ENCODE results near the gene PLEKHO2.

PLEKHO2 gene

DNA sequence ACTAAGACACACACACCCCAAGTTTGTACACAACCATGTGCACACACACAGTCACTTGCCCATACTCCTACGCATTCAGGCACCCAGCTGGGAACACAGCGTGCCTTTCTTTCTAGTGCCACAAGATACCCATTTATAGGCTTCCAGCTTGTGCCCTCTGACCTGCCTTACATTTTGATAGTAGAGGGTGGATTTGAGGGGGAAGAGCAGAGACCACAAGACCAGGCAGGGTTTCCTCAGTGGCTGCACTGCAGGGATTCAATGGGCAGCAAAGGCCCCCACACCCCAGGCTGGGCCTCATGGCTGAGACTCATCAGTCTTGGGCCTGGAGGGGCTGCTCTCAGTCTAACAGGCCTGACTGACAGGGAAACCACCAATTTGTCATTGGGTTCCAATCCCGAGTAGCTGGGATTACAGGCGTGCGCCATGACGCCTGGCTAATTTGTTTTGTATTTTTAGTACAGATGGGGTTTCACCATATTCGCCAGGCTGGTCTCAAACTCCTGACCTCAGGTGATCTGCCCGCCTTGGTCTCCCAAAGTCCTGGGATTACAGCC is 51.2 kb downstream of the PLEKHO2 start:
- DNase-seq (peak; percentile 69), ATAC-seq (peak; percentile 21)

DNA sequence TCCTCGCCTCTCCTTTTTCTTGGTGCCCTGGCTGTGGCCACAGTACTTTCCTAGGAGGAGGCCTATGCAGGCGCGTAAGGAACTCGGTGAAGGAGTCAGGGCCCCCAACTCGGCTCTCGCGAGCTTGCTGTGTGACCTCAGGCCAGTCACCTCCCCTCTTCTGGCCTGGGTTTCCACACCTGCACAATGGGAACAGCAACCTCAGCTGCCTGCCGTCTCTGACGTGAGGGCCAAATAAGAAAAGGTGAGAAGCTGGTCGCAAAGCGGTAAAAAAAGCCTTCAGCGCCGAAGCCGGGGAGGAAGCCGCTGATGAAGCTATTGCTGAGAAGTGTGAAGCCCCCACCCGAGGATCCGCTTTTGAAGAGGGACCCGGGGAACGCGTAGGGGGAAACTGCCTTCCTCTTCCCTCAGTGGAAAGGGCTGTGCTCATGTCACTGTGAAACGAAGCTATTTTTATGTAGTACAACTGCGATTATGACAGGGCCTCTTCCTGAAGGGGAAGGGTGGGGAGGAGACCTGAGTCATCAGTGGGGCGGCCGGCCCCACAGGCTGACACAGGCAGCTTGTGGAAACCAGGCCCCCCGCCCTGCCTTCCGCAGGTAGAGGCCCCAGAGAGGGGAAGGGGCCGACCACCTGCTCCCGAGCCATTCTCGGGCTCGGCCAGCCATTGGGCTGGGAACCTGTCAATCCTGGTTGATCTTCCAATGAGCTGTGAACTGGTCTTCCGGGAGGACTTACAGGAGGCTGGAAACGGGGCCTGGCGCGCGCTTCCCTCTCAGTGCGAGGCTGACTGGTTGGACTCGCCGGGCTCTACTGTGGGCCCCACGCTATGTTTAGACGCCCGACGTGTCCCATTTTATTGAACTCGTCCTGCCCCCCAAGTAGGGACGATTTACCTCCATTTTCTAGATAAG is 52.0 kb downstream of the PLEKHO2 start:
- peak; percentile 98 for DNase-seq
- ATAC-seq, result peak; percentile 88

DNA sequence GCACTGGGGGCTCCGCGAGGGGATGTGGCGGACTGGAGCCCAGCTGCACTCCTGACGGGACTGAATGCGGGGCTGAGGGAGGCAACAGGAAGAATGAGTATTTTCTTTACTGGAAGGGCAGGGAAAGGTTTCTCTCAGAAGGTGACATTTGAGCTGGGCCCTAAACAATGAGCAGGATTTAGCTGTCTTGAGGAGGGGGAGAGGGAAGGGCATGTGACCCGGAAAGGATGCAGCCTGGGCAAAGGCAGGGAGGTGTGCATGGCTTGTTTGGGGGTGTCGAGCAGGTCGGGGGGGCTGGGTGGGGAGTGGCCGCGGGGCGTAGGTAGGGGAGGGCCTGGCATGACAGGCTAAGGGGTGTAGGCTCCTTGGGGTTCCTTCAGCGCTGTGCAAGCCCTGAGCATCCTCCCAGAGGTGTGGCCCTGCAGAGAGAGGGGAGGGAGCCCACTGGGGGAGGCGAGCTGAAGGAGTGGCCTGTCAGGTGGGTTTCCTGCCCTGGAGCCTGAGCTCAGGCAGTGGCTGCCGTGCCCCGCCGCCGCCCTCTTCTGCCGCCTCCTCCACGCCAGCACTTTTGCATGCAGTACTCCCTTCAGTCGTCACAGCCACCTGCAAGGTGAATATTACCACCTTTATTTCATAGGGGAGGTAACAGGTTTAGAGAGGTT is 52.8 kb downstream of the PLEKHO2 start:
- peak; percentile 34 for ATAC-seq

DNA sequence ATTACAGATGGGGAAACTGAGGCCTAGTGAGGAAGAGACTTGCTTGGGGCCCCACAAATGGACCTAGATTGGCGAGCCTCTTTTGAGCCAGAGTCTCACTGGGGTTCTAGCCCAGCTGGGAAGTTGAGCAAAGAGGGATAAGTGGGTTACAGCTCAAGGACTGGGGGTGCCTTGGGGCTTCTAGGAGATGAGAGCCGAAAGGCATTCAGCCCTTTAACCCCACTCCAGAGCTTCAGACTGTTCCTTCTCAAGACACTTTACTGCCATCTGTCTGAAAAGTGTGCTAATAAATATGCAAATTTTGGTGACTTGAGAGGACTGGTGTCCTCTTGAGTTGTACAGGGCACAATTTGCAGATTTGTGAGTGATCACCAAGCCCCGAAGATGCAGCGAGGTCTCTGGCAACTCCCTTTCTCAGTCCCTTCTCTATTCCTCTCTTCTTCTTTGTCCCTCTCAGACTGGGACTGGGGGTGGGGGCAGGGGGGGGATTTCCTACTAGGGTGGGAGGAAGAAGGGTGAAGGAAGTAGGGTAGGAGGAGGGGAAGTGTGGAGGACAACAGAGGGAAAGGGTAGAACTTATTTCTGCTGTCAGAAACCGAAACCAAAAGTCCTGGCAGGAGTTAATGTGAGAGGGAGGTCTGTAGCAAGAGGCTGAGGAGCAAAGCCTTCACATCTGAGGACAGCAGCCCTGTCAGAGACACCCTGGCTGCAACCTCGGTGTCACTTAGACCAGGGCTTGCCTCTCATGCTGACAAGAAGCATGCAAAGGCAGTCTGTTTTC is 53.8 kb downstream of the PLEKHO2 start:
- ATAC-seq (no peak), DNase-seq (peak; percentile 30)

More for the DNA sequence above, 52.8 kb downstream of the PLEKHO2 start:
- DNase-seq, result peak; percentile 74

DNA sequence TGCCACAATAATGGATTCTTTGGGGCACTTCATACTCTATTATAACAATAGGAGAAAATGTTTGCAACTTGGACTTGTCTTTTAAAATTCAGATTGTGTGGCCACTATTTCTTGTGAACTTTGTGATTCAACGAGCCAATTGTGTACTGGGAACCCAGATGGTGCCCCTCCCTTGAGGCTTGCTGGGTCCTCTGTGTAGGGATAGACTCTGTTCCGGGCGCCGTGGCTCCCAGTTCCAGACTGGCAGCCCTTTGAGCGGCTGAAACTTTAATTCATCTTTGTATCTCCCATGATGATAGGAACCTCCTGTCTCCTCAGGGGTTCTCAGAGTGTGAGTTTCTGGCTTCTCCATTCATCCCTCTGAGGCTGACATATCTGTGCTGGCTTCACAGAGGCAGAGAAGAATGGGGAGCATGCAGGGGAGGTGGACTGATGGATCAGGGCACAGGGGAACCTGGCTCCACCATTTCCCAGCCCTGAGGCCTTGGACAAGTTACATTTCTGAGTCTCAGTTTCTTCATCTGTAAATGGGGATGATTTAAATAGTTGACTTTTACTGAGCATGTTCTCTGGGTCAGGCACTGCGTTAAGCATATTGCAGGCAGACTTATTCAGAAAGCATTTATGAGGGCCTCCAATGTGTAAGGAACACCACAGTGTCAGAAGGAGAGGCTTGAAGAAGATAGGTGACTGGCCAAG is 54.8 kb downstream of the PLEKHO2 start:
- DNase-seq (no peak), ATAC-seq (no peak)

DNA sequence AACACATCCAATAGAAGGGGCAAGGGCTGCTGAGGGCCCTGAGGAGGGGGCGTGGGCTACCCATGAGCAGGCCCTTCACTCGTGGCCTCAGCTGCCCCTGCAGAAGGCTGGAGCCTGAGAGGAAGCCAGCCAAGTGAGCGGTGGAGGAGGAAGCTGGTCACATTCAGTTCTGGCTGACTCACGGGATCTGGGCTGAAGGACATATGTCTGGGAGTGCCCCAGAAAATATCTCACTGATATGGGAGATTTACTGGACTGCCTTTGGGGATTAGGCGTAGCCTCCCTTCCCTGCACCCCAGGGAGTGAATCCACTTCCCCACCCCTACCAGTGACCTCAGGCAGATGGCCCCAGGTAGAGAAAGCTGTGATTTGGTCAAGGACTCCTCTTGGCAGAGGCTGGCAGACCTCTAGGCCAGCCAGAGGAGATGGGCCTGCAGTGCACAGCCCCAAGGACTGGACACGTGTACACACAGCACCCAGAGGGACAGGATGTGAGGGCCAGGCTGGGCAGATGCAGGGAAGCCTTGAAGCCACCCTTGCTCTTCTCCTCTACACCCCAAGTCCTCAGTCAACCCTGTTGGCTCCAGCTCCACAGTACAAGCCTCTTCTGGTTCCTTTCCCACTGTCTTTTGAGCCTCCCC is 55.8 kb downstream of the PLEKHO2 start:
- DNase-seq (no peak), ATAC-seq (no peak)

DNA sequence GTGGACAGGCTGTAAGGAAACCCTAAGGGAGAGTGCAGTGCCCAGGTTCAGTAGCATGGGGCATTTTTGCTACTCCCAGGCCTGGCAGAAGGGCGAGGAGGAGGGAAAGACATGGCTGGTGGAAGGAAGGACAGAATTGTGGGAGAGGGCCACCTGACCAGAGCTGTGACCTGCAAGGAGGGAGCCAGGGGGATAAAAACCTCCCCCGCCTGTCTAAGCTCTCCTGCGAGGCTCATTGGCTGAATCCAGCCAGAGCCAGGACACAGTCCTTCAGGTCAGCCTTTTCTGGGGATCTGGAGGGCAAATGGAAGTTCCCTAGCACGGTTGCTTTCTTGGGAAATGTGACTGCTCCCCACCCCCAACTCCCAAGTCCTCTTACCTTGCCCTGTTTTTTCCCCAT is 56.7 kb downstream of the PLEKHO2 start:
- DNase-seq (no peak), ATAC-seq (no peak)

DNA sequence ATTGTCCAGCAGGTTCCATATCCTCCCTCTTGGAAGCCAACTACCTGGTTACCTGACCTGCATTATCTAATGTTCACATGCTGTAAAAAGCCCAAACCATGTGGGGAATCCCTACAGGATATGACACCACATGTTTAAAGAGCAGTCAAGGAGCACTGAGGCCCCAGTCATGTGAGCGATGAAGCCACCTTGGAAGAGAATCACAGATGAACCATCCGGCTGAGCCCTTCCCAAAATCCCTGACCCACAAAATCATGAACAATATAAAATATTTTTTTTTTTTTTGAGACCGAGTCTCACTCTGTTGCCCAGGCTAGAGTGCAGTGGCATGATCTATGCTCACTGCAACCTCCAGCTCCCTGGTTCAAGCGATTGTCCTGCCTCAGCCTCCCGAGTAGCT is 59.4 kb downstream of the PLEKHO2 start:
- peak; percentile 22 for DNase-seq

DNA sequence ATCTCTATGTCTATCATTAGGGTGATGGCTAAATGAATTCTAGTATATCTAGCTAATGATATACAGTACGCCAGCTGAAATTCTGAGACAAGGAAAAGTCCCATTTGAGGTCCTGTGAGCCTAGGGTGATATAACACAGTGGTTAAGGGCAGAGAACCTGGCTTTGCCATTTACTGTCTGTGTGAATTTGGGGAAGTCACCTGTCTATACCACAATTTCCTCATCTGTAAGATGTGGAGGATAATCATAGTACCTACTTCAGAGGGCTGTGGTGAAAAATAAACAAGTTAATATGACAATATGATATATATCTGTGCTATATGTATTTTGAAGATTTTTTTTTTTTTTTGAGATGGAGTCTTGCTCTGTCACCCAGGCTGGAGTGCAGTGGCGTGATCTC is 60.2 kb downstream of the PLEKHO2 start:
- no peak for DNase-seq
- no peak for ATAC-seq

More for the DNA sequence above, 59.4 kb downstream of the PLEKHO2 start:
- no peak for ATAC-seq

DNA sequence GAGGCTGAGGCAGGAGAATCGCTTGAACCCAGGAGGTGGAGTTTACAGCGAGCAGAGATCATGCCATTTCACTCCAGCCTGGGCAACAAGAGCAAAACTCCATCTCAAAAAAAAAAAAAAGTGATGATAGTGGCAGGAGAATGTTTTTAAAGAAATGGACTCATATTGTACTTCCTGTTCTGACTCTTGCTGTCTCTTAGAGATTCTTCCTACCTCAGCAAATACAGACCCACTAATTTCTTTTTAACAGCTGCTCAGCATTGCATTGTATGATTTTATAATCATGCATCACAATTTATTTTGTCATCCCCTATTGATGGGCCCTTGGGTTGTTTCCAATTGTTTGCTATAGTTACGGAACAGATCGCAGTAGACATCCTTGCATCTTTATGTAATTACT is 61.1 kb downstream of the PLEKHO2 start:
- ATAC-seq (no peak), DNase-seq (no peak)

DNA sequence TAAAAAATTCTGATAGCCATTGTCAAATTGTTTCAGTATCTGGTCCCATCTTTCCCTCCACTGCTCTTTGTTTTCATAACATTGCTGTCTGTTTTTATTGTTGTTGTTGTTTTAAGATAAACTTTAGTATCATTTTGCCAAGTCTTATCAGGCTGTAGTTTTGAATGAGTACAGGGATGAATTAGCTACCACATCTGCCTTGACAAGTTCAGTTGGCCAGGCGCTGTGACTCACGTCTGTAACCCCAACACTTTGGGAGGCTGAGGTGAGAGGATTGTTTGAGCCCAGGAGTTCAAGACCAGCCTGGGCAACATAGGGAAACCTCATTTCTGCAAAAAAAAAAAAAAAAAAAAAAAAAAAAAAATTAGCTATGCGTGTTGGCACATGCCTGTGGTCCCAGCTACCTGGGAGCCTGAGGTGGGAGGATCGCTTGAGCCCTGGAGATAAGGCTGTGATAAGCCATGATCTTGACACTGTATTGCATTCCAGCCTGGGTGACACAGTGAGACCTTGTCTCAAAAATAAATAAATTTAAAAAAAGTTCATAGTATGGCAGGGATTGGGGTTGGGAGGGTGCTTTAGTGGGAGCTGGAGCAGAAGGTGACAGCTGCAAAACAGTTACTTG is 61.7 kb downstream of the PLEKHO2 start:
- ATAC-seq (no peak), DNase-seq (no peak)

DNA sequence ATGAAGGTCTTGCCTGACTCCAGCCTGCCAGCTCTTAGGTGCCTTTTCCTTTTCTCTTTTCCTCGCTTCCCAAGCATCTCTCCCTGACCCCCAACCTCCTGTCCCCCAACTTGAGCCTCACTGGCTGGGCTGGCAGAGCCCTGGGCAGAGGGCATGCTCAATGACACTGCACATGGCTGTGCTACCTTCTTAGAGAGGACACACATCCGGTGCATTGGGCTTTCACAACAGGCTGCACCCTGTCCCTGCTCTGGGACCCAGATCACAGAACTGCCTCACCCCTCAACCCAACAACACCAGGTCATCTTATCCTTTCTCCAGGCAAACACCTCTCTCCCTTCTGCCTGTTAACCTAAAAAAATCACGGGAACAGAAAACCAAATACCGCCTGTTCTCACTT is 62.5 kb downstream of the PLEKHO2 start:
- ATAC-seq, result no peak

DNA sequence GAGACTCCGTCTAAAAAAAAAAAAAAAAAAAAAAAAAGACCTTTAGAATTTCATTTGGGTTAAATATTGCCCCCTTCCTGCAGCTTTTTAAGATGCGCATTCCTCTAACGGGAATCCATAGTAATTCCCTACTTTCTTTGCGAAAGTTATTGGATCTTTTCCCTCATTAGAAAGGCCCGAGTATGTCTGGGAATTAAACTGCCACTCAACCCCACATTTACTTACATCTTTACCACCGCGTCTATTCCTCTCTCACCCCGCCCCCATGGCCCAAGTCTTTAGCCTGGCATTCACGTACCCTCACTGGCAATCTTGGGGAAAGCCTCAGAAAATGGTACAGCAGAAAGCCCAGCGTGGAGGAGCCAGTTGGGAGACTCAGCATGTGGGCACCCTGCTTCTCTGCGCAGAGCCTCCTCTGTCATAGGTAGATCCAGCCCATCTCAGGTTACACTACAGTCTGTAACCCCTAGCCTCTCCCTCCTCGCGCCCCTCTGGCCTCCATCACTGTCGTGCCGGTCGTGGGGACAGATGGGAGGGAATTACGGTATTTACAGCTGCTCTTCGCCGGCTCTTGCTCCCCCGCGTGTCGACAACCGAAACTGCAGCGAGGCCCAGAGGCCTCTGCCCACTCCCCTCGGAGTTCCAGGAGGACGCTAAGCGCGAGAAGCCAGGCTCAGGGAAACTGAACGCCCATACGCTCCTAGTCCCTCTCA is 63.6 kb downstream of the PLEKHO2 start:
- peak; percentile 92 for ATAC-seq

More for the DNA sequence above, 62.5 kb downstream of the PLEKHO2 start:
- no peak for DNase-seq

DNA sequence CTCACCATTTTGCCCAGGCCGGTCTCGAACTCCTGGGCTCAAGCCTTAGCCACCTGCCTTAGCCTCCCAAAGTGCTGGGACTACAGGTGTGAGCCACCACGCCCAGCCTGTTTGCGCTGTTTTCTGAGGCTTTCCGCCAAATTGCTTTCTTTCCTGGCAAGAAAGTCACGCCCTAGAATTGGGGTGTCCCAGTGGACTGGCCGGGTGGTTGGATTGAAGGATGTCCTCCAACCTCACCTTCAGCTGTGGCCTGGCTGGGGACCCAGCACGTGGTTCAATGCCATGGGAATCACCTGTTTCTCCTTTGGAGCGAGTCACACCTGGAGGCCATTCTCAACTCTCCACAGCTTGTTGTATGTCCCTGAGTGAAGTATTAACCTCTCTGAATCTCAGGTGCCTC is 64.2 kb downstream of the PLEKHO2 start:
- DNase-seq, result no peak
- no peak for ATAC-seq

More for the DNA sequence above, 63.6 kb downstream of the PLEKHO2 start:
- DNase-seq, result peak; percentile 88

DNA sequence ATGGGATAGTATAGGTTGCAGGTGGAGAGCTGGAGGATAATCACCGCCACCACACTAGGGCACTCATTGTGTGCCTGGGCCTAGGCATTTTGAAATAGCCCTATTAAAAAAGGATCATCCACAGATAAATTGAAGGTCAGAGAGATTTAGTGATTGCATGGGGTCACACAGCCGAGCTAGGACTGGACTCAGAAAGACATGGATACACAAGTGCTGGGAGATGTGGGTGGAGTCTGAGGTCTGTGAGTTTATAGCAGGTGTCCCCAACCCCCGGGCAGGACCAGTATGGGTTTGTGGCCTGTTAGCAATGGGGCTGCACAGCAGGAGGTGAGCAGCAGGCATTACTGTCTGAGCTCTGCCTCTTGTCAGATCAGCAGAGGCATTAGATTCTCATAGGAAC is 64.7 kb downstream of the PLEKHO2 start:
- DNase-seq (no peak), ATAC-seq (no peak)

DNA sequence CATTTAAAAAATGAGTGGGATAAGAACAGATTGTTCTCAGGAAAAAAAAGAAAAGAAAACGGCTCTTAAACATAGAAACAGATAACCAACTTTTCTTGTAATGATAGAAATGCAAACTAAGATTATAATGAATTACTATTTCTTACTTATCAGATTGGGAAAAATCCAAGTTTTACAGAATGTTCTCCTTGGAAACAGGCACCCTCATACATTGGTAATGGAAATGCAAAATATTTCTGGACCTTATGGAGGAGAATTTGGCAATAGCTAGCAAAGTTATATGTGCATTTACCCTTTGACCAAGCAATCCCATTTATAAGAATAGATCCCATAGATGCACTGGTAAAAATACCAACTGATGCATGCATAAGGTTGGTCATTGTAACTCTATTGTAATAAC is 66.3 kb downstream of the PLEKHO2 start:
- DNase-seq (no peak), ATAC-seq (no peak)

DNA sequence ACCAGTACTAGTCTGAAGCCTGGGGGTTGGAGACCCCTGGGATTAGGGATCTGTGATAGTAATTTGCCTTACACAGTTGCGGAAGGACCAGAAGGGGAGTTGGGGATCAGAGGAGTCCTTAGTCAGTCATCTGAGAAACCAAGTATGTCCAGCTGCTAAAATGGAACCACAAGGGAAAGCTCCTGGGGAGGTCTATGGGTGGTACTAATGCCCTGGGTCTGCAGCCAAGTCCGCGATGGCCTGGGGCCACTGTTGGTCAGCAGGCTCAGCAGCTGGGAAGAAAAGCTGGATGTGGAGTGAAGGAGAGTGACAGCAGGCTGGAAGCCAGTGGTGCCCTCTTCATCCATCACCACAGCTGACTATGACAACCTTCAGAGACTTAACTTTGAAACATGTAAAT is 67.8 kb downstream of the PLEKHO2 start:
- no peak for ATAC-seq
- no peak for DNase-seq

DNA sequence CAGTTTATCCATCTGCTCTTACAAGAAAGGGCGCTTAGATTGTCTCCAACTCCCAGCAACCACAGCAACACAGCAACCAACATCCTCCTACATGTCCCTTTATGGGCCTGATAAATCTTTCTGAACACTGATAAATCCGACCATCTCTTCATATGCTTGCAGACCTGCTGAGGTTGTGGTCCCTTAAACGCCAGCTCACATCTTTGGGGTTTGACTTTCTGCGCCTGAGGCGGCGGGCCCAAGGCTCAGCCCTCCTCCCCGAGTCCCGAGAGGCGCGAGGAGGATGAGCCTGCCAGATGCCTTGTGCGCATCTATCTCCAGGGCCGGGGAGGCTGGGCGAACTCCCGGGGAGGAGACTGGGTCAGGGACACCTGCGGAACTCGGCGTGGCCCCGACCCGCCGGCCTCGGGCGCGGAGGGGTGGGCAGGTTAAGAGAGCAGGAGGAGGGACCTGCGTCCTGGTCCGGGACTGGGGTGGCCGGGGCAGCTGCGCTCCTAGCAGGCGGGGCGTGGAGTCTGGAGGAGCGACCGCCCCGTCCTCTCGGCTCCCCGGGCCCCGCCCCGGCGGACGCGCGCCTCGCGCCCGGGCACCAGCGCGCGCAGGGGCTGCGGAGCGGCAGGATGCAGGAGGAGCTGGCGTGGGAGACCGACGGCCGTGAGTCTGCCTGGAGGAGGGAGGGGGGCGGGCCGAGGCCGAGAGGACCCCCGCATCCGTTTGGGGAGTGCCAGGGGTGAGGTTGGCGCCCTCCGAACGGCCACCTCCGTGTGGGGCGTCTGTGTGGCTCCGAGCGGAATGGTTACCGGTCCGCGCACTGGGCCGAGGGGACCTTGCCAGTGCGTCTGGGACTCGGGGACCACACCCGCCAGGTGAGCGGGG is 69.8 kb downstream of the PLEKHO2 start, which contains the start of gene ANKDD1A:
Gene ANKDD1A, plus strand, starts transcription at position 592 of the 876 bp plus-strand sequence. Its CDS starts 29 bp downstream, at position 621.
- DNase-seq (peak; percentile 62), ATAC-seq (peak; percentile 85)
